Stimulated activated CD4-positive, alpha-beta T cell treated with anti-CD3 and anti-CD28 coated beads, Interleukin-15, amount 100 ng/mL, for 1 hour (primary cell): Measurements from ENCODE around the gene ROR1.

ENCODE experiments used
- DNase-seq, 2 donors: peaks; one replicate each; pipeline ENCODE4 v3.0.0-alpha.2; 2020; ENCODE audit warnings: low read depth in 1 of 2, low spot score in 1 of 2

ROR1 gene

DNA sequence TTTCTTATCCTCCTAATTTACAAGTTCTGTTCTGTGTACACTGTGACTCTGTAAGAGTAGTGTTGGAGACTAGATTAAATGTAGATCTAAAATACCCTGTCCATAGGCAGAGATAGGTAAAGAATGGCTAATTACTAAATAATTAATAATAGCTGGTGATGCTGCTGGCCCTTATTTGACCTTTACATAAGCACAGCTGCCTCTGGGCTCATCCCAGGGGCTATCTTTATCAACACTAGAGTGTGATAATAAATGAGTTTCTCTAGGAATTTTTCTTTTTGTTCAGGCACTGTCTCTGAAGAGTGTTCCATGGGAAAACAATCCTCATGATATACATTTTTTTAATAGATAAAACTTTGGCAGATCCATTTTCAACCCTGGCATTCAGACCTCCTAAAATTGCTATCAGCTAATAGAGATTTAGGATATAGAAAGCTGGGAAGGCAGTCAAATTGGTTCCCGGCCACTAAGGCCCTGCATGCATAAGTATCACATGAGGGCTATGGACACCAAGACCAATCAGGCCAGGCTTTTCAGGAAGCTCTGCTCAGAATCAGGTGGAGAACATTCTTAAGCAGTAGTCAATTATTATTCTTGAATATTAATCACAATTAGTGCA lies 107.2 kb downstream of the ROR1 start:
- no peak for DNase-seq

DNA sequence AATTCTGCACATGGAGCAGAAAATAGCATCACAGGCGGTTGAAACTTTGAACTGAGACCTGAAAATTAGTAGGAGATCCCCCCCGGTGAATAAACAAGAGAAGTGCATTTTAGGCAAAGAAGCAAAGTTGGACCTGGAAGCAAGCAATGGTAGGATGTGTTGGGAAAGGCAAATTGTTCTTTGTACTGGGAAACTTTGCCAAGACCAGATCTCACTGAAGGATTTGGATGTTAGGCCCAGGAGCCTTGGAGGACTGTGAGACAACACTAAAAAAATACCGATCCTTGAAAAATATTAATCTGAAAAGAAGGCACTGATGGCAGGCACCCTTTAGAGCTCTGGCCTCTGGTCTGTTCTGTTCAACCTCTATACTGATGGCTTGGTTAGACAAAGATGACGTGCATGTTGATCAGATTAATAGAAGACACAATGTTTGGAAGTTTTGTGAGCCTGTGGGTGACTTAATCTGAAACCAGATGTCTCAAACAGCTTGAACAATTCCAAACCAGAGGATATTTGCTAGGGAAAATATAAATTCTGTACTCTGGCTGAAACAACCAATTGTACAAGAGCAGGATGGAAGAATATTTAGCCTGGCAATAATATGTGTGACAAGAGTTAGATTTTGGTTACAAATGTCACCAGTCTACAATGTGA lies 108.4 kb downstream of the ROR1 start:
- DNase-seq, result no peak

DNA sequence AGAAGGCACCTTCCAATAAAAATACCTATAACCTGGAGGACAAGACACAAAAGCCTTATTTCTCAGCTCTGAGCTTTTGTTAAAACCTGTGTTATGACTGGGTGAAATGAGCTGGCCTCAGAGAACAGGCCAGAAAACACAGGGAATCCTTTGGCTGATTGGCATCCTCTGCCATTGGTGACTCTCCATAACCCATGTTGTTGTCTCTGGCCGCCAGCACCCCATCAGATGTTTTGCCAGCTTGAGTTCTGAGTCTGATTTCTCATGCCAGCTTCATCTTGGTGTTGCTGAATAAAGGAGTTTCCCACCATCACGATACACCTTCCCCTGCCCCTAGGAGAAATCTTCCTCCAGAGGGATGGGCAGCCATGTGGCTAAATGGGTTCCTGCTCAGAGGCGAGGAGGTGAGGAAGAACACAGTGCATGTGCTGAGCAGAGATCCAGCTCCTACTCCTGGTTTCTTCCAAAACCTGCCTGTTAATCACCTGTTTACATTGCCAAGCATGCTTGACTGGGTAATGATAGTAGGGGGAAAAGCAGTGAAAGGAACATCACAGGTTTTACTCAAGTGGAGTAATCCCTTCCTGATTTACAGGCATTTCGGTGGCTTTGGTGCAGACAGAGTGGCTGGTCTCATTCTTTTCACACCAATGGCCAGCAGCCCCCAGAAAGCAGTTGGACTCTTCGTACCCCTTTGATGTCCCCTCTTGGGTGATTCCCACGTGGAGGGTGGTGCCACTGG lies 109.8 kb downstream of the ROR1 start:
- no peak for DNase-seq

DNA sequence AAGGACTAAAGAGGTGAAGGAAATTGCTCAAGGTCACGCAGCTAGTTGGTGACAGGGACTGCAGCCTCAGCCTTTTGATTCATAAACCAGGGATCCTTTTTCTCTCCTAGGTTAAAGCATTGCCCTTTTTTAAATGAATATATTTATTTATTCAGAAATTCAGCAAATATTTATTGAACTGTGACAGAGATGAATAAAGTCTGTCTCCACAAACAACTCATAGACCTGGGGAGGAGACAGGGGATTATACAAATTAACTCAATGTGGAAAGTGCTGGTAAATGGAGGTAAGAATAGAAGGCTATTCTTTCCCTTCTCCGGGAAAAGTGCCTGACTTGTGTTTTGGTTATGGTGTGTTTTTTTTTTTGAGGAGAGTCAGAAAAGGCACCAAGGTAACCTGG lies 110.7 kb downstream of the ROR1 start:
- no peak for DNase-seq

- no peak for DNase-seq
These were observed 112.1 kb downstream of the ROR1 start for GRCh38 chr1:63885899-63886298.

- no peak for DNase-seq
These were observed 112.5 kb downstream of the ROR1 start for GRCh38 chr1:63886340-63886739.

- no peak for DNase-seq
These were observed 114.0 kb downstream of the ROR1 start for GRCh38 chr1:63887809-63888208.

GRCh38 chr1:63888984-63889383 lies 115.2 kb downstream of the ROR1 start:
- DNase-seq, result no peak

- no peak for DNase-seq
These were observed 116.7 kb downstream of the ROR1 start for GRCh38 chr1:63890468-63890867.

DNA sequence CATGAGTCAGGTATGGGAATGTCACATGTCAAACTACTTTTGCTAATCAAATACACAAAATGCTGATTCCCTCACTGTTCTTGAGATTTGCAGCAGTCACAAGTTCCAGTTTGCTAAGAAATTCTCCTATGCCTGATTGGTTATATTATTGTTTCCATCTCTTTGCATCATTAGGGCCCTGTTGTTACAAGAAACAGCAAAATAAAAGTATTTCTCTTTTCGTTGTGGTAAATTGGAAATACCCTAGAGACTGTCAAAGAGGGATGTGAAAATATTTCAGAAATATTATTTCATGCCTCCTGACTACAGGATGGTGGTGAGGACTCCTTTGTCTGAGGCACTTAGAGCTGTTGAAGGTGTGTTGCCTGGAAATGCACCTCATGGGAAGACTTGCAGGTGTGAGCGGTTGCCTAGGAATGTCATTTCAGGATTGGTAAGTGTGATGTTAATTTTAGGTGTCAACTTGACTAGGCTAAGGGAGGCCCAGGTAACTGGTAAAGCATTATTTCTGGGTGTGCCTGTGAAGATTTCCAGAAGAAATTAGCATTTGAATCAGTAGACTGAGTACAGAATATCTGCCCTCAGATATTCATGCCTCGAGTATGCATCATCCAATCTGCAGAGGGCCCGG lies 117.4 kb downstream of the ROR1 start:
- DNase-seq, result no peak

DNA sequence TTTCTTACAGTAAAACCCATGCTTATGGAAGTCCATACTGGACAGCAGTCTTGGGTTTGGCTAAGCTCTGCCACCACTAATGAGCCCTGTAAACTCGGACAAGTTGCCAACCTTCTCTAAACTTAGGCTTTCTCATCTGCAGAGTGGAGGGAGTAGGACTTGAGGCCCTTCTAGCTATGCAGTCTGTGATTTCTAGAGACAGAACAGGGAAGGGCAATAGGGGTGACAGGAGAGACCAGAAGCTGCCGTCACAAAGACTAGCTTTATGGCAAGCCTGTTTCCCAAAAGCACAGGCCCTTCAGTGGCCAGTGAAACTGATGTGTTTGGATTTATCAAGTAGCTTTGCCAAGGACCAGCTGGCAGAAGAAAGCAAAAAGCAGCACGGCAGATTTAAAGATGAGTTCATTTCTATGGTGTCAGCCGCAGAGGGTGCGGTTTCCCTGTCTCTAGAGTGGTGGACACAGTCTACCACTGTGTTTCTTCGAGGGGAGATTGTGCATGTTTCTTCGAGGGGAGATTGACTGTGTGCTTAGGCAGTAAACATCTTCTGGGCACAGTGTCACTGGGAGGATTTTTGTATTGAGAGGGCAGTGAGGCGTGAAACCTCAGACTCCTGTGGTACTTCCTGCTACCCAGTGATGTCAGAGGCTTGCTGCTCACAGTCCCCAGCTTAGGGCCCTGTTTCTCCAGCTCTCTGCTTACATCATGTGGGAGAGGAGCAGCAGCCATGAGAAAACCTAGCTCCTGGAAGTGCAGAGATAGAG lies 119.0 kb downstream of the ROR1 start:
- no peak for DNase-seq

- DNase-seq, result no peak
These were observed 120.2 kb downstream of the ROR1 start for GRCh38 chr1:63893976-63894375.

DNA sequence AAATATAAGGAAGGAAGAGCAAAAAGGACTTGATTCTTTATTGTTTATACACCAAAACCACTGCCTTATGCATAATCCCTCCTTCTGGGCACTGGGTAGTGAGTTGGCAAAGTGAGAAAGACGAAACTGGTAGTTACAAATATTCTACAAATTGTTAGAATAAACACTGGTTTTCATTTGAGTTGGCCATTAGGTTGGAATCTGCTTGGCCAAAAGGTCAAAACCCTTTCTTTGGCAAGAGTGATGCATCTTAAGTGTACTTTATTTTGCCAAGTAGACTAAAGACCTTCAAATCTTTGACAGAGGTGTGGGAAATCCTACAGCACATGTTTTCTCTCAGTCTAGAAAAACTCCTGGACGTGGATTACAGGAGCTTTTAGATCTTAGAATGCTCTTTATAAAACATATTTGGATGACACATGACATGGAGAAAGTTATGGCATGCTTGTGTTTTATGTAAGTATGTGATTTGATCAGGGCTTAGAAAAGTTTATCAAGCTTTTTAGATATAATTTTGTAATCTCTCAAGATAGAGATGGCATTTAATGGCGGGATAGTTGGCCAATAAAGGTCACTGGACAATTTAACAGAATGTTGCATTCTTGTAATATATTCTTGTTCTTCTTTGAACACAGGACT lies 120.9 kb downstream of the ROR1 start:
- no peak for DNase-seq

GRCh38 chr1:63896755-63897154 lies 122.9 kb downstream of the ROR1 start:
- DNase-seq, result no peak

GRCh38 chr1:63898428-63899196 lies 124.8 kb downstream of the ROR1 start:
- DNase-seq, result no peak

DNA sequence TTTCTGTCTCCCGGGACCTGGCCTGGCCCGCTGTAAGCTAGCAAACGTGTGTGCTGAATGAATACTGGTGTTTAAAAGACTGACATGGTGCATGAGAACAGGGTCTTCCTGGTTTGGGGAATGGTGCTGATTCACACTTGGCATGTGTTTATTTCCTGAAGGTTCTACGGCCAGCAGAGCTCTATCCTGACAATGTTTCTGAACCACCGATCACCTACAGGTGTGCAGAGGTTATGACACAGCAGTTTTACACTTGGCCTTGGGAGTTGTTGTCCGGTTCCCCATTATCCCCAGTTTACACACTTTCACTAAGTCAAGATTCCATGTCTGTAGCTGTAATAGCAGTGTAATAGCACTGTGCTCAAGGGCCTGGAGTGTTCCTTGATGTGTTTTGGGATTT lies 127.3 kb downstream of the ROR1 start:
- DNase-seq, result no peak

DNA sequence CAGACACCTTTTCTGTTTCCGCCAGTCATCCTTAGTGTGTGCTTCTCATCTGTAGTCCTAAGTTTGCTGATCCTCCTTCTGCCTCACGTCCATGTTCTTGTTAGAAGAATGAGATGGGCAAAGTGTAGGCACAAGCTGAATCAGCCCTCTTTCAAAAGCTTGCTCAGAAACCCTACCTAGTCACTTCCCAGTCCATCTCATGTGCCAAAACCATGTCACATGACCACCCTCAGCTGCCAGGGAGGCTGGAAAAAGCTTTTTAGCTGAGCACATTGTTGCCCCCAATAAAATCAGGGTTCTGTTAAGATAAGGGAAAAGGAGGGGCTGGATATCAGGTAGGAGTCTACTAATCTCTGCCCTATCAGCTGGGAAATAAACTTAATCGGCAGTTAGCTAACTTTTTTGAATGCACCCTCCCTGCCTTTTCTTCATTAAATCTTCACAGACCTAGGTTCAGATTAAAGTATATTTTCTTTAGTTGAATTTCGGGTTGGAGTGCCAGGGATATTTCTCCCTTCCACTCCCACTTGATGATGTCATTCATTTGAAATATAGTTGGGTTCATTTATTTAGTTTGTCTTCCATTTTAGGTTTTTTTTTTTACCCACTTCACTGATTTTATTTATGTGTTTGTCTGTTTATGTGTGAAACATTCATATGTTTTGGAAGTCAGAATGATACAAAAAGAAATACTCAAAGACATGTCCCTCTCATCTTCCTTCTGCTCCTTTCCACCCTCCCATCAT lies 129.2 kb downstream of the ROR1 start:
- DNase-seq, result no peak

GRCh38 chr1:63903947-63904610 lies 130.3 kb downstream of the ROR1 start:
- DNase-seq, result no peak

- no peak for DNase-seq
These were observed 131.0 kb downstream of the ROR1 start for GRCh38 chr1:63904826-63905225.
